Type B pancreatic cell (in vitro differentiated cells): ENCODE data around the gene MINDY2. TPM values are rescaled to one million over a fixed set of nuclear protein-coding genes. Genes with fewer than 3 reads are reported as not detected.
A peak's percentile ranks its signal among the peaks of the same experiment; 100 is the strongest.

Source experiments
- DNase-seq: peaks from one replicate; pipeline ENCODE4 v3.0.0; 2021; ENCODE audit warnings: mixed read lengths; ENCODE audit not compliant: unreplicated experiment; ENCODE audit errors: extremely low spot score
- H3K27ac Mint-ChIP-seq: 2 replicates; pipeline ENCODE4 v1.8.0; 2021; ENCODE audit warnings: mild to moderate bottlenecking, mixed read lengths
- H3K27me3 Mint-ChIP-seq: 2 replicates; pipeline ENCODE4 v1.8.0; 2021; ENCODE audit warnings: mixed read lengths
- H3K36me3 Mint-ChIP-seq: 2 replicates; pipeline ENCODE4 v1.8.0; 2021; ENCODE audit warnings: mixed read lengths
- H3K4me1 Mint-ChIP-seq: one replicate; pipeline ENCODE4 v1.8.0; 2021; ENCODE audit warnings: mixed read lengths; ENCODE audit not compliant: unreplicated experiment
- H3K4me3 Mint-ChIP-seq: 2 replicates; pipeline ENCODE4 v1.8.0; 2021; ENCODE audit warnings: mild to moderate bottlenecking, mixed read lengths
- H3K9me3 Mint-ChIP-seq: 2 replicates; pipeline ENCODE4 v1.8.0; 2021; ENCODE audit warnings: mixed read lengths
- CTCF ChIP-seq: fragments of 200-600 bp; sonication (generic); conservative IDR thresholded peaks from 2 replicates; pipeline ENCODE4 v1.5.0; 2021; ENCODE audit warnings: antibody characterized with exemption, mild to moderate bottlenecking
- total RNA-seq: library from RNA; stranded (reverse); gene quantifications from 2 replicates; pipeline ENCODE4 v1.2.1, GENCODE V29; 2021; ENCODE audit warnings: low replicate concordance

The MINDY2 gene
- total RNA-seq, 1 donor from 2014 or later: 39.8 TPM

- H3K9me3 Mint-ChIP-seq: no peaks in the 10 kb centered on the region
- peak overlapping the region; percentile 0 for H3K4me3 Mint-ChIP-seq
- peaks cover 37% of the 10 kb centered on the region for H3K4me1 Mint-ChIP-seq
- TF ChIP-seq CTCF: no peak
- H3K27ac Mint-ChIP-seq: peak overlapping the region; percentile 44
- no peaks in the 10 kb centered on the region for H3K27me3 Mint-ChIP-seq
- no peak for DNase-seq
- peaks cover 17% of the 10 kb centered on the region for H3K36me3 Mint-ChIP-seq
Measured at GRCh38 chr15:58734859-58735258, 36.2 kb upstream of the MINDY2 start.

- H3K4me3 Mint-ChIP-seq: no peak overlapping the region
Measured at GRCh38 chr15:58736018-58736643, 35.0 kb upstream of the MINDY2 start.

GRCh38 chr15:58737298-58737697 is 33.8 kb upstream of the MINDY2 start:
- no peaks in the 10 kb centered on the region for H3K9me3 Mint-ChIP-seq
- no peaks in the 10 kb centered on the region for H3K27me3 Mint-ChIP-seq
- no peak for TF ChIP-seq CTCF
- no peak for DNase-seq
- H3K4me1 Mint-ChIP-seq: peaks cover 32% of the 10 kb centered on the region
- peaks cover 4% of the 10 kb centered on the region for H3K36me3 Mint-ChIP-seq
- H3K27ac Mint-ChIP-seq: no peak overlapping the region
- H3K4me3 Mint-ChIP-seq: no peak overlapping the region

More at GRCh38 chr15:58736018-58736643, 35.0 kb upstream of the MINDY2 start:
- no peaks in the 10 kb centered on the region for H3K27me3 Mint-ChIP-seq
- H3K27ac Mint-ChIP-seq: peak overlapping the region; percentile 40
- no peaks in the 10 kb centered on the region for H3K9me3 Mint-ChIP-seq
- no peak for TF ChIP-seq CTCF
- peaks cover 9% of the 10 kb centered on the region for H3K36me3 Mint-ChIP-seq
- H3K4me1 Mint-ChIP-seq: peaks cover 30% of the 10 kb centered on the region
- DNase-seq: no peak

GRCh38 chr15:58738046-58738707 is 32.9 kb upstream of the MINDY2 start:
- TF ChIP-seq CTCF: no peak
- Mint-ChIP-seq H3K36me3 (no peaks in the 10 kb centered on the region), H3K9me3 (no peaks in the 10 kb centered on the region), H3K27me3 (no peaks in the 10 kb centered on the region), H3K4me3 (peak overlapping the region; percentile 15), H3K27ac (peak overlapping the region; percentile 27), H3K4me1 (peaks cover 40% of the 10 kb centered on the region)
- no peak for DNase-seq

GRCh38 chr15:58740436-58740835 is 30.7 kb upstream of the MINDY2 start:
- no peak for TF ChIP-seq CTCF
- peaks cover 43% of the 10 kb centered on the region for H3K4me1 Mint-ChIP-seq

More at GRCh38 chr15:58740436-58740835, 30.7 kb upstream of the MINDY2 start:
- Mint-ChIP-seq H3K9me3 (no peaks in the 10 kb centered on the region), H3K4me3 (no peak overlapping the region), H3K36me3 (peaks cover 8% of the 10 kb centered on the region), H3K27ac (no peak overlapping the region), H3K27me3 (no peaks in the 10 kb centered on the region)
- DNase-seq: no peak
